Esophagus squamous epithelium (tissue), 5 donors: Measurements from ENCODE around the gene GCNT3. TPM values are rescaled to one million over a fixed set of nuclear protein-coding genes. Genes with fewer than 3 reads are reported as not detected.

Source experiments
- DNase-seq: peaks from one replicate; lab custom pipeline; 2025; lab: John Stamatoyannopoulos, UW
- H3K27ac ChIP-seq, 4 donors: fragments of 200-600 bp; sonication (generic); one replicate each; pipeline ENCODE4 v1.5.1; 2016 to 2019; ENCODE audit warnings: mild to moderate bottlenecking in 1 of 4
- H3K27me3 ChIP-seq, 4 donors: fragments of 200-600 bp; sonication (generic); 1 replicate in 3 of 4; 2 replicates in 1 of 4; pipeline versions ENCODE4 v1.5.1 to v1.6.0; 2017 to 2021; ENCODE audit warnings: antibody characterized with exemption in 1 of 4
- H3K36me3 ChIP-seq, 3 donors: fragments of 200-600 bp; sonication (generic); one replicate each; pipeline ENCODE4 v1.5.1; 2016 to 2019
- H3K4me1 ChIP-seq, 3 donors: fragments of 200-600 bp; sonication (generic); one replicate each; pipeline ENCODE4 v1.5.1; 2017 to 2019
- H3K4me3 ChIP-seq, 4 donors: fragments of 200-600 bp; sonication (generic); 1 replicate in 3 of 4; 2 replicates in 1 of 4; pipeline ENCODE4 v1.5.1; 2016 to 2019; ENCODE audit warnings: mild to moderate bottlenecking in 2 of 4, moderate library complexity in 1 of 4
- H3K9me3 ChIP-seq, 3 donors: fragments of 200-600 bp; sonication (generic); one replicate each; pipeline ENCODE4 v1.5.1; 2016 to 2019
- CTCF ChIP-seq, 6 experiments: fragments of 450-650 bp in 4 of 6; fragments of 200-600 bp in 2 of 6; sonication (generic) in 2 of 6; IDR thresholded peaks; one replicate each; pipeline ENCODE4 v1.5.1; 2016 to 2019; ENCODE audit warnings: antibody characterized with exemption in 6 of 6, mild to moderate bottlenecking in 4 of 6, moderate library complexity in 4 of 6
- POLR2A ChIP-seq, 4 donors: fragments of 450-650 bp; IDR thresholded peaks; one replicate each; pipeline ENCODE4 v1.6.1; 2017; ENCODE audit warnings: antibody characterized with exemption in 4 of 4, mild to moderate bottlenecking in 4 of 4, moderate library complexity in 3 of 4
- WGBS, 2 donors: methylation state at CpG; one replicate each; pipeline ENCODE4 v1.1.5; 2018; 5-methylcytosine and 5-hydroxymethylcytosine counted together
- intact Hi-C: fragments of 100-400 bp; cut with DNase I; formaldehyde crosslinking; loops from one replicate; pipeline ENCODE4 v1.15.0; 2022
- total RNA-seq, 4 donors: library from RNA; depleted of rRNA; stranded (reverse); fragments of >200 nt; gene quantifications; one replicate each; pipeline ENCODE4 v1.1.0, GENCODE V29; 2016
- donor health status: DM: yes; HTN: yes; CAD: no.

GCNT3 gene
- total RNA-seq, 4 donors from 2014 or later, result 8.8 to 30.2 (median 18.1) TPM

- 93 to 94% methylated on average over 1 of the region's 1 CpG for WGBS, 2 donors
- Histone ChIP-seq H3K9me3 (no peaks in the 10 kb centered on the region), H3K27me3 (no peaks in the 10 kb centered on the region), H3K36me3 (peaks cover 0 to 83% (median 4%) of the 10 kb centered on the region in 3 donors), H3K4me1 (no peaks in the 10 kb centered on the region), H3K27ac (no peak overlapping the region), H3K4me3 (no peak overlapping the region)
- TF ChIP-seq POLR2A (IDR thresholded peaks at IDR 0.05) (no peak), CTCF (IDR thresholded peaks at IDR 0.05) (no peak)
- no peak for DNase-seq
- intact Hi-C loops, result no loop called here
These were observed 35.5 kb downstream of the GCNT3 start for GRCh38 chr15:59647085-59647484.

GRCh38 chr15:59649603-59650002 lies 38.0 kb downstream of the GCNT3 start:
- Histone ChIP-seq H3K36me3 (peaks cover 0 to 89% (median 4%) of the 10 kb centered on the region in 3 donors), H3K9me3 (no peaks in the 10 kb centered on the region), H3K27me3 (no peaks in the 10 kb centered on the region), H3K27ac (no peak overlapping the region), H3K4me3 (no peak overlapping the region), H3K4me1 (no peaks in the 10 kb centered on the region)
- no peak for DNase-seq
- intact Hi-C loops, result no loop called here
- TF ChIP-seq POLR2A (IDR thresholded peaks at IDR 0.05) (no peak), CTCF (IDR thresholded peaks at IDR 0.05) (no peak)

GRCh38 chr15:59654046-59654445 lies 42.5 kb downstream of the GCNT3 start:
- Histone ChIP-seq H3K27ac (no peak overlapping the region), H3K4me1 (peaks cover 5 to 26% (median 9%) of the 10 kb centered on the region in 3 donors), H3K4me3 (no peak overlapping the region), H3K36me3 (peaks cover 0 to 48% (median 4%) of the 10 kb centered on the region in 3 donors), H3K27me3 (no peaks in the 10 kb centered on the region), H3K9me3 (no peaks in the 10 kb centered on the region)
- no peak for DNase-seq
- 92 to 94% methylated on average over 1 of the region's 1 CpG for WGBS, 2 donors
- TF ChIP-seq POLR2A (IDR thresholded peaks at IDR 0.05), result no peak
- TF ChIP-seq CTCF (IDR thresholded peaks at IDR 0.05), result no peak
- intact Hi-C loops, result no loop called here

- H3K4me1 ChIP-seq, result peaks cover 5 to 26% (median 9%) of the 10 kb centered on the region in 3 donors
- DNase-seq, result peak; percentile 78
- 0 to 1% methylated on average over 15 to 31 of the region's 59 CpGs for whole genome bisulfite sequencing, 2 donors
- H3K27ac ChIP-seq, result peak within 1 kb of the TSS; percentile 87 to 92 (median 90)
- no peaks in the 10 kb centered on the region for H3K27me3 ChIP-seq
- H3K9me3 ChIP-seq, result no peaks in the 10 kb centered on the region
- TF ChIP-seq POLR2A (IDR thresholded peaks at IDR 0.05) (peak in 2 of 4 donors; percentile 47 to 70), CTCF (IDR thresholded peaks at IDR 0.05) (no peak)
- peak within 1 kb of the TSS; percentile 82 to 96 (median 89) for H3K4me3 ChIP-seq
- H3K36me3 ChIP-seq, result peaks cover 0 to 44% (median 0%) of the 10 kb centered on the region in 3 donors
- intact Hi-C loops, result no loop called here
These were observed 45.5 kb downstream of the GCNT3 start, which contains the start of gene GTF2A2 for GRCh38 chr15:59656897-59657634. GTF2A2 (minus strand) TSS chr15:59657515; CDS start chr15:59652277, 5,238 bp downstream.

- H3K4me1 ChIP-seq, result peaks cover 5 to 26% (median 9%) of the 10 kb centered on the region in 3 donors
- peaks cover 0 to 44% (median 0%) of the 10 kb centered on the region in 3 donors for H3K36me3 ChIP-seq
- 30 to 31% methylated on average over 23 of the region's 23 CpGs for WGBS, 2 donors
- TF ChIP-seq CTCF (IDR thresholded peaks at IDR 0.05) (no peak), POLR2A (IDR thresholded peaks at IDR 0.05) (no peak)
- intact Hi-C loops, result no loop called here
- no peaks in the 10 kb centered on the region for H3K9me3 ChIP-seq
- no peak for DNase-seq
- H3K27me3 ChIP-seq, result no peaks in the 10 kb centered on the region
- H3K4me3 ChIP-seq, result peak overlapping the region; percentile 82 to 96 (median 89)
- peak overlapping the region; percentile 87 to 92 (median 90) for H3K27ac ChIP-seq
These were observed 46.1 kb downstream of the GCNT3 start for GRCh38 chr15:59657635-59658125.
